GM12878 (cell line): ENCODE results near the gene WDR86. TPM values are rescaled to one million over a fixed set of nuclear protein-coding genes. Genes with fewer than 3 reads are reported as not detected.

ENCODE experiments used
- ATAC-seq: fragments of 200-7000 bp; cut with Tn5 transposase; 3 replicates; pipeline ENCODE4 v1.9.1; 2020; ENCODE audit warnings: mild to moderate bottlenecking, moderate library complexity
- BruUV-seq: library from RNA; stranded (reverse); fragments of 400-500 nt; replicated peaks from 2 replicates; lab custom pipeline; 2021; lab: Mats Ljungman, UMichigan
- CTCF ChIA-PET: fragments of 300-600 bp; sonication (Branson Sonifier 250); formaldehyde crosslinking; extraction: SDS; loops from one replicate; lab custom pipeline; 2021; ENCODE audit warnings: inconsistent platforms; lab: Yijun Ruan, JAX
- POLR2A ChIA-PET: fragments of 350-600 bp; formaldehyde crosslinking; extraction: SDS; loops from one replicate; lab custom pipeline; 2021; ENCODE audit warnings: inconsistent platforms; lab: Charles Lee
- RAD21 ChIA-PET: fragments of 300-600 bp; sonication (Branson Sonifier 250); formaldehyde crosslinking; loops from one replicate; lab custom pipeline; 2023; ENCODE audit warnings: antibody characterized with exemption; ENCODE audit not compliant: unreplicated experiment; lab: Charles Lee
- SMC1A ChIA-PET: fragments of 300-600 bp; sonication (Branson Sonifier 250); formaldehyde crosslinking; loops from one replicate; lab custom pipeline; 2023; ENCODE audit not compliant: unreplicated experiment, uncharacterized antibody; lab: Charles Lee
- DNase-seq: peaks from one replicate; pipeline ENCODE4 v3.0.0-alpha.2; 2011; ENCODE audit warnings: low read depth, low spot score
- FAIRE-seq: peaks from 3 replicates; lab custom pipeline; 2011; peaks lifted over from hg19 to GRCh38; lab: Jason Lieb, UNC
- H2AFZ ChIP-seq: 2 replicates; pipeline ENCODE4 v1.6.0; 2011; ENCODE audit warnings: low read depth, low read length, control low read depth; ENCODE audit not compliant: control insufficient read depth
- H3K27ac ChIP-seq: 2 replicates; pipeline ENCODE4 v1.5.1; 2011; ENCODE audit warnings: control low read depth; ENCODE audit not compliant: control insufficient read depth, insufficient read depth
- H3K27me3 ChIP-seq, 2 experiments: replicated peaks in 1 of 2; 2 replicates each; pipeline versions ENCODE4 v1.6.0 to v1.6.1; 2011; ENCODE audit warnings: low read length in 1 of 2; ENCODE audit not compliant: control insufficient read depth in 2 of 2, insufficient read depth in 2 of 2
- H3K36me3 ChIP-seq, 2 experiments: 2 replicates each; pipeline ENCODE4 v1.5.1; 2011; ENCODE audit warnings: low read length in 1 of 2; ENCODE audit not compliant: control insufficient read depth in 2 of 2, insufficient read depth in 2 of 2
- H3K4me1 ChIP-seq: 2 replicates; pipeline ENCODE4 v1.6.1; 2011; ENCODE audit warnings: mild to moderate bottlenecking, low read length, moderate library complexity, mixed read lengths; ENCODE audit not compliant: control insufficient read depth, insufficient read depth
- H3K4me2 ChIP-seq: 2 replicates; pipeline ENCODE4 v1.6.0; 2011; ENCODE audit warnings: control low read depth; ENCODE audit not compliant: control insufficient read depth, insufficient read depth
- H3K4me3 ChIP-seq: fragments of 200-600 bp; sonication (generic); 2 replicates; pipeline ENCODE4 v1.5.1; 2016
- H3K79me2 ChIP-seq: 2 replicates; pipeline ENCODE4 v1.6.0; 2011; ENCODE audit warnings: low read length; ENCODE audit not compliant: control insufficient read depth, insufficient read depth
- H3K9ac ChIP-seq: 2 replicates; pipeline ENCODE4 v1.8.0; 2011; ENCODE audit warnings: low read length, control low read depth, mixed read lengths; ENCODE audit not compliant: control insufficient read depth, insufficient read depth
- H3K9me3 ChIP-seq: replicated peaks from 3 replicates; pipeline ENCODE4 v1.5.1; 2011; ENCODE audit warnings: mild to moderate bottlenecking, low read length; ENCODE audit not compliant: control insufficient read depth, insufficient read depth
- H4K20me1 ChIP-seq: 2 replicates; pipeline ENCODE4 v1.6.0; 2011; ENCODE audit not compliant: control insufficient read depth, insufficient read depth
- BCL3 ChIP-seq: IDR thresholded peaks from 2 replicates; pipeline ENCODE4 v1.6.1; 2011; ENCODE audit warnings: borderline replicate concordance, low read depth, mild to moderate bottlenecking, moderate library complexity, low read length; ENCODE audit not compliant: insufficient read depth, poor library complexity, severe bottlenecking
- BMI1 ChIP-seq: fragments of 450-650 bp; IDR thresholded peaks from 2 replicates; pipeline ENCODE4 v1.6.1; 2016; ENCODE audit warnings: mild to moderate bottlenecking, moderate library complexity, borderline replicate concordance
- CHD4 ChIP-seq: fragments of 200-600 bp; sonication (generic); IDR thresholded peaks from 2 replicates; pipeline ENCODE4 v1.6.1; 2016; ENCODE audit warnings: mild to moderate bottlenecking
- CREM ChIP-seq: IDR thresholded peaks from 2 replicates; pipeline ENCODE4 v1.6.1; 2014; ENCODE audit warnings: antibody characterized with exemption, low read depth
- CTCF ChIP-seq, 3 experiments: IDR thresholded peaks in 2 of 3; conservative IDR thresholded peaks in 1 of 3; 2 replicates each; pipeline ENCODE4 v1.5.1; 2011; ENCODE audit warnings: low read depth in 3 of 3, low read length in 3 of 3, mild to moderate bottlenecking in 3 of 3, control low read depth in 2 of 3, moderate library complexity in 2 of 3, inconsistent platforms in 1 of 3, mixed read lengths in 1 of 3; ENCODE audit not compliant: control insufficient read depth in 2 of 3, insufficient read depth in 1 of 3; ENCODE audit errors: extremely low read depth in 1 of 3
- ESRRA ChIP-seq: IDR thresholded peaks from 2 replicates; pipeline ENCODE4 v1.6.1; 2012; ENCODE audit warnings: mild to moderate bottlenecking, low read length, improper control_type of control experiment
- IRF3 ChIP-seq: fragments of 450-650 bp; IDR thresholded peaks from 2 replicates; pipeline ENCODE4 v1.6.1; 2014; ENCODE audit warnings: mild to moderate bottlenecking
- KLF5 ChIP-seq: fragments of 450-650 bp; IDR thresholded peaks from 2 replicates; pipeline ENCODE4 v1.6.1; 2014; ENCODE audit warnings: mild to moderate bottlenecking; ENCODE audit not compliant: partially characterized antibody
- MTA2 ChIP-seq: fragments of 450-650 bp; IDR thresholded peaks from 2 replicates; pipeline ENCODE4 v1.6.1; 2016; ENCODE audit warnings: low read depth, mild to moderate bottlenecking, moderate library complexity
- NBN ChIP-seq: fragments of 450-650 bp; IDR thresholded peaks from 2 replicates; pipeline ENCODE4 v1.6.1; 2016
- PML ChIP-seq: IDR thresholded peaks from 2 replicates; pipeline ENCODE4 v1.6.1; 2012; ENCODE audit warnings: low read length, inconsistent platforms
- POLR2AphosphoS5 ChIP-seq: IDR thresholded peaks from 2 replicates; pipeline ENCODE4 v1.6.1; 2011; ENCODE audit warnings: mild to moderate bottlenecking, low read length, inconsistent platforms
- RAD51 ChIP-seq: fragments of 450-650 bp; IDR thresholded peaks from 2 replicates; pipeline ENCODE4 v1.6.1; 2016; ENCODE audit warnings: moderate library complexity, mild to moderate bottlenecking, inconsistent platforms
- SREBF2 ChIP-seq: IDR thresholded peaks from 2 replicates; pipeline ENCODE4 v1.6.1; 2012; ENCODE audit warnings: mild to moderate bottlenecking, low read length
- TCF7 ChIP-seq: IDR thresholded peaks from 2 replicates; pipeline ENCODE4 v1.6.1; 2014; ENCODE audit warnings: antibody characterized with exemption, borderline replicate concordance
- ZNF217 ChIP-seq: fragments of 450-650 bp; IDR thresholded peaks from 2 replicates; pipeline ENCODE4 v1.6.1; 2017; ENCODE audit warnings: antibody characterized with exemption, mild to moderate bottlenecking
- ZNF384 ChIP-seq: IDR thresholded peaks from 2 replicates; pipeline ENCODE4 v1.6.1; 2012; ENCODE audit warnings: low read depth, mild to moderate bottlenecking, low read length, improper control_type of control experiment, borderline replicate concordance
- WGBS: methylation state at CpG from one replicate; pipeline ENCODE4 v1.1.6; 2016; ENCODE audit warnings: low lambda C conversion rate; ENCODE audit not compliant: insufficient replicate concordance, insufficient coverage; ENCODE audit errors: missing lambda C conversion rate; 5-methylcytosine and 5-hydroxymethylcytosine counted together
- in situ Hi-C: fragments of 300-500 bp; cut with MboI; formaldehyde crosslinking; loops from 9 replicates; pipeline ENCODE4 v1.14.3; 2018; ENCODE audit warnings: mixed read lengths
- intact Hi-C: fragments of 100-400 bp; cut with micrococcal nuclease; formaldehyde crosslinking; loops from one replicate; pipeline ENCODE4 v1.14.2; 2022; ENCODE audit not compliant: unreplicated experiment
- polyA plus RNA-seq, 11 experiments: library from polyadenylated mRNA; depleted of rRNA in 4 of 11; unstranded in 6 of 11; stranded (reverse) in 5 of 11; fragments of >200 nt; fragmentation: Nextera tagmentation in 4 of 11; fragmentation: Illumina TruSeq in 1 of 11; extraction: Ambion mirVana in 4 of 11; extraction: Trizol in 1 of 11; gene quantifications; 1 replicate in 1 of 11; 2 replicates in 10 of 11; pipeline versions ENCODE4 v1.2.1 to v1.2.3, GENCODE V29; 2011 to 2016; ENCODE audit warnings: inconsistent platforms in 2 of 11, missing spikeins in 2 of 11, low read depth in 1 of 11
- total RNA-seq, 4 experiments: library from RNA; depleted of rRNA in 3 of 4; stranded (reverse); fragments of >200 nt in 3 of 4; fragmentation: Illumina TruSeq in 1 of 4; extraction: Trizol in 1 of 4; gene quantifications; 2 replicates each; pipeline versions ENCODE4 v1.2.1 to v1.2.3, GENCODE V29; 2013 to 2021
- TF ChIP-seq, protein P1 (sequence below): fragments of 450-650 bp; formaldehyde crosslinking; IDR thresholded peaks from 2 replicates; pipeline ENCODE4 v1.4.0; 2020; ENCODE audit warnings: mild to moderate bottlenecking, moderate library complexity
- TF ChIP-seq, protein P2 (sequence below): IDR thresholded peaks from 2 replicates; pipeline ENCODE4 v1.6.1; 2012; ENCODE audit warnings: low read depth, low read length, improper control_type of control experiment

WDR86 gene
- total and polyA plus RNA-seq, 10 of the 15 experiments (the other 5 are each of a cell fraction or from before 2014, with no cell fraction given) = 0.05 to 0.19 (median 0.15) TPM; not detected in 7

- ATAC-seq (no peak), FAIRE-seq (no peak), DNase-seq (no peak)
- Histone ChIP-seq H3K9me3 (peaks cover 3% of the 10 kb centered on the region; the same call in 2 of the 3 replicates), H3K9ac (no peak overlapping the region), H3K27ac (no peak overlapping the region), H3K4me3 (no peak overlapping the region), H4K20me1 (no peaks in the 10 kb centered on the region), H3K79me2 (no peaks in the 10 kb centered on the region), H3K4me2 (no peak overlapping the region), H3K36me3 (no peaks in the 10 kb centered on the region), H3K27me3 (no peaks in the 10 kb centered on the region), H2AFZ (no peak overlapping the region), H3K4me1 (no peaks in the 10 kb centered on the region)
- RAD21 ChIA-PET = no interaction called here
- SMC1A ChIA-PET = no interaction called here
- intact Hi-C loops (no loop called here), in situ Hi-C loops (no loop called here)
- BruUV-seq = no TSS peak
- WGBS = 67% methylated on average over 6 of the region's 6 CpGs
- no peak for TF ChIP-seq CHD4
- no peak for TF ChIP-seq CTCF (IDR thresholded peaks at IDR 0.05 in 2 of 3, conservative IDR thresholded peaks at IDR 0.05 in 1 of 3; ENCODE audit: control insufficient read depth in 2 of 3, extremely low read depth in 1 of 3, insufficient read depth in 1 of 3, low read depth in 3 of 3, low read length in 3 of 3)
- TF ChIP-seq TCF7 = no peak
- TF ChIP-seq NBN = no peak
- no peak for TF ChIP-seq ZNF217
- no peak for TF ChIP-seq CREM
- no peak for TF ChIP-seq POLR2AphosphoS5
- TF ChIP-seq RAD51 = no peak
- no peak for TF ChIP-seq KLF5
- TF ChIP-seq, protein P1, sequence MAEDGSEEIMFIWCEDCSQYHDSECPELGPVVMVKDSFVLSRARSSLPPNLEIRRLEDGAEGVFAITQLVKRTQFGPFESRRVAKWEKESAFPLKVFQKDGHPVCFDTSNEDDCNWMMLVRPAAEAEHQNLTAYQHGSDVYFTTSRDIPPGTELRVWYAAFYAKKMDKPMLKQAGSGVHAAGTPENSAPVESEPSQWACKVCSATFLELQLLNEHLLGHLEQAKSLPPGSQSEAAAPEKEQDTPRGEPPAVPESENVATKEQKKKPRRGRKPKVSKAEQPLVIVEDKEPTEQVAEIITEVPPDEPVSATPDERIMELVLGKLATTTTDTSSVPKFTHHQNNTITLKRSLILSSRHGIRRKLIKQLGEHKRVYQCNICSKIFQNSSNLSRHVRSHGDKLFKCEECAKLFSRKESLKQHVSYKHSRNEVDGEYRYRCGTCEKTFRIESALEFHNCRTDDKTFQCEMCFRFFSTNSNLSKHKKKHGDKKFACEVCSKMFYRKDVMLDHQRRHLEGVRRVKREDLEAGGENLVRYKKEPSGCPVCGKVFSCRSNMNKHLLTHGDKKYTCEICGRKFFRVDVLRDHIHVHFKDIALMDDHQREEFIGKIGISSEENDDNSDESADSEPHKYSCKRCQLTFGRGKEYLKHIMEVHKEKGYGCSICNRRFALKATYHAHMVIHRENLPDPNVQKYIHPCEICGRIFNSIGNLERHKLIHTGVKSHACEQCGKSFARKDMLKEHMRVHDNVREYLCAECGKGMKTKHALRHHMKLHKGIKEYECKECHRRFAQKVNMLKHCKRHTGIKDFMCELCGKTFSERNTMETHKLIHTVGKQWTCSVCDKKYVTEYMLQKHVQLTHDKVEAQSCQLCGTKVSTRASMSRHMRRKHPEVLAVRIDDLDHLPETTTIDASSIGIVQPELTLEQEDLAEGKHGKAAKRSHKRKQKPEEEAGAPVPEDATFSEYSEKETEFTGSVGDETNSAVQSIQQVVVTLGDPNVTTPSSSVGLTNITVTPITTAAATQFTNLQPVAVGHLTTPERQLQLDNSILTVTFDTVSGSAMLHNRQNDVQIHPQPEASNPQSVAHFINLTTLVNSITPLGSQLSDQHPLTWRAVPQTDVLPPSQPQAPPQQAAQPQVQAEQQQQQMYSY = no peak
- no peak for TF ChIP-seq PML
- no peak for TF ChIP-seq IRF3
- no peak for TF ChIP-seq MTA2
- no peak for TF ChIP-seq BCL3
- TF ChIP-seq, protein P2, sequence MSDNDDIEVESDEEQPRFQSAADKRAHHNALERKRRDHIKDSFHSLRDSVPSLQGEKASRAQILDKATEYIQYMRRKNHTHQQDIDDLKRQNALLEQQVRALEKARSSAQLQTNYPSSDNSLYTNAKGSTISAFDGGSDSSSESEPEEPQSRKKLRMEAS = no peak
- no peak for TF ChIP-seq SREBF2
- no peak for TF ChIP-seq BMI1
- no peak for TF ChIP-seq ZNF384
- TF ChIP-seq ESRRA = no peak
- CTCF ChIA-PET = interaction anchor here (1.4 kb wide), 1 partner anchor 9 kb away, joined by 3 read pairs; no protein-coding TSS in a partner anchor
- POLR2A ChIA-PET = no interaction called here
Measured at GRCh38 chr7:151457534-151457933, 47.7 kb upstream of the WDR86 start.
